T-helper 1 cell treated with Interleukin-12 subunit alpha and Interleukin-12 subunit beta and Interleukin-4 antibody, amounts not matched to agents 30 ng/mL and 1 ng/mL, for 36 hours (primary cell): Measurements from ENCODE around the gene PDE1C. TPM values are rescaled to one million over a fixed set of nuclear protein-coding genes. Genes with fewer than 3 reads are reported as not detected.

Experiments
- intact Hi-C: fragments of 100-400 bp; cut with micrococcal nuclease; formaldehyde crosslinking; loops from one replicate; pipeline ENCODE4 v1.15.1; 2024
- total RNA-seq: library from RNA; stranded (reverse); gene quantifications from 2 replicates; pipeline ENCODE4 v1.2.3, GENCODE V29; 2022

The PDE1C gene
- total RNA-seq, 1 donor from 2014 or later = not detected

DNA sequence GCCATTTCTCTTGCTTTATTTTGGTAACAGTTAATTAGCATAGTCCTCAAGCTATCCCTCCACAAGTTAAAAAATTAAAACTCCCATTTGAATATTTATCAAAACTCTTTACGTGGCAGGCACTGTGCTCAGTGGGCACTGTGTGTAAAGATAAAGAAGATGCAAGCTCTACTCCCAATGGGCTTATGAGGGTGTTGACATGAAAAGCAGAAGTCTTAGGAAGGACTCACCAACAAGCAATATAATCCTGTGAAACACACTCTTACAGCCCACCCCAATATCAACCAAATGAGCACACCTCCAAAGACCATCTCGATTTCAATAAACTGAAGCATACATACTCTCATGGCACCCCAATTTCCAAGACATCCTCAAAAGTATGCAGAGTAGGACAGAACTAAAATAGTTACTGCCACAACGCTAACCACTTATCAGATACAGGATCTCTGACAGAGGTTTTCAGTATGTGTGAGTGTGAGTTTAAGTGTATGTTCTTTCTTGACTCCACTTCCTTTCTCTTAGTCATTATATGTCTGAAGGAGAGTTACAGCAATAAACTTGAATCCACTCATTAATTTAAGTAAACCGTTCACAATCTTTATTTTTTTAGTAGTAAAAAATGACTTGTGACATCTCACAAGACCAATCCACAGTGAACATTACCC lies 120.0 kb downstream of the PDE1C start:
- intact Hi-C loops = no loop called here

- intact Hi-C loops = no loop called here
Measured at GRCh38 chr7:31948029-31948428, 122.2 kb downstream of the PDE1C start.

GRCh38 chr7:31940167-31940566 lies 130.0 kb downstream of the PDE1C start:
- intact Hi-C loops = no loop called here

- intact Hi-C loops = no loop called here
Measured at GRCh38 chr7:31939076-31939475, 131.1 kb downstream of the PDE1C start.

DNA sequence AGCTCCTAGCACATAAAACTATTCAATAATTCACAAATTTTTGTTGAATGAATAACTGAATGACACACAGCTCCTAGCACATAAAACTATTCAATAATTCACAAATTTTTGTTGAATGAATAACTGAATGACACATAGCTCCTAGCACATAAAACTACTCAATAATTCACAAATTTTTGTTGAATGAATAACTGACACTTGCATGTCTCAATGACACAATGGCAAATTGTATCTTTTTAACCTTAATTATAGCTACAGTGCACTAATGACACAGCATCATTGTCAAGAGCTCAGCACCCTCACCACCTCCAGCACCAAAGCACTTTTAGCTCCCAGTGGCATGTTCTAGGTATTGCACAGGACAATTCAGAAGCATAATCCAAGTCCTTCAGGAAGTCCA lies 131.6 kb downstream of the PDE1C start:
- intact Hi-C loops = no loop called here

DNA sequence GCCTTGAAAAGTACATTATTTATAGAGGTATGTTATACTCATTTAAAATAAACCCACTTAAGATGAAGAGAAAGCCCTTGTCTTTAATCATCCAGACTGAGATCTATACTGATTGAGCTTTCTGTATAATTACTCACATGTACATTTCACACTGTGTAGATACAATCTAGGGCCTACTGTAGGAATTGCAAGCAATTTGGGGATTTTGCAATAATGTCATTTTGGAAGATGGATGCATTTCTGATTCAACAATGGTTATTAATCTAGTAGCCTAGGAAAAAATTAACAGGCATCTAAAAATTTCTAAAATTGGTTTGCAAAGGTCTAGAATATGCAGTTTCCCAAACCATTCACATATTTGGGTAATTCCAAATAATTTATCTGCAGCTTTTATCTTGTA lies 132.2 kb downstream of the PDE1C start:
- intact Hi-C loops = no loop called here

DNA sequence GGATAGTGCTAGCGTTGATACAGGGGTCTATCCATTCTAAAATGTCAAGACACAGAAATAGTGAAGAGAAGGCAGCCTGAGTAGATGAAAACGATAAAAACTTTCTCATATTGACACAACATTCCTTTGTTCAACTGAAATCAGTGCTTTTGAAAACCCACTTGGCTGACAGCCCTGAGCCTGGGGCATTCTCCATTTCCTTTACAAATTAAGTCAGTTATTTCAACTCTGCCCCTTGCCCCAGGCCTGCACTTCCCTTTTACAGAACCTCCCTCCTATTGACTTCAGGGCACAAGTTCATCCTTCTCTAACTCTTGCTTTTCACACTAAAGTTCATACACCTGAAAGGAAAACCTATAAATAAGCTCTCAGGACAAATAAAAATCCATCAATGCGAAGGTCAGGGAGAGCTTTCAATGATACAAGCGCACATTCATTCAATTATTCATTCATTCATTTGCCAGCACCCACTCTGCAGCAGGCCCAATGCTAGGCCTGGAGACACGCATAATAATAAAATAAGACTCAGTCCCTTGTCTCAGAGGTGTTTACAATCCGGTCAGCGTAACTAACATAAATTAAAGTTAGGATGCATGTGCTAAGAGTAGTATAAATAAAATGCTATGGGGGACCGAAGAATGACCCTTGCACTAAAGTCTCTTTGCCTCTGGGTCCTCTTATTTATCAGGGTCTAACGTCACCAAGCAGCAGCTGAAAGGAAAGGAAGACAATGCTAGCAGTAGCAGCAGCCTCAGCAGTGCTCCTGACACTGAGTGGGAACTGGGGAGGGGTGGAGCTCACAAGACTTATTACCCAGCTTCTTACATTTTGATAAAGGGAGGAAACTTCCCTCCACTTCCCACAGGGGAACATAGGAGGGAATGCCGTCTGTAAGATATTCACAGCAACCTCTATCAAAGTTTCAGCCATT lies 134.8 kb downstream of the PDE1C start:
- intact Hi-C loops = no loop called here

GRCh38 chr7:31934551-31934950 lies 135.7 kb downstream of the PDE1C start:
- intact Hi-C loops = no loop called here

DNA sequence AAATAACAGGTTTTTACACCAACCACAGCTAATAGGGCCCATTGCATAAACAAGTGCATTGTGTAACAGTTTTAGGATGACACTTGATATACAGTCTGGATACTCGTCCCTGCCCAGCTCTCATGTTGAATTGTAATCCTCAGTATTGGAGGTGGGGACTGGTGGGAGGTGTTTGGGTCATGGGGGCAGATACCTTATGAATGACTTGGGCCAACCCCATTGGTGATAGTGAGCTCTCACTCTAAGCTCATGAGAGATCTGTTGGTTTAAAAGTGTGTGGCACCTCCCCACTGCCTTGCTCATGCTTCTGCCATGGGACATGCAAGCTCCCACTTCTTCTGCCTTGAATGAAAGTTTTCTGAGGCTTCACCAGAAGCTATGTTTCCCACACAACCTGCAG lies 136.7 kb downstream of the PDE1C start:
- intact Hi-C loops = no loop called here

GRCh38 chr7:31926991-31927584 lies 143.1 kb downstream of the PDE1C start:
- intact Hi-C loops = no loop called here

GRCh38 chr7:31925753-31926454 lies 144.3 kb downstream of the PDE1C start:
- intact Hi-C loops = no loop called here

DNA sequence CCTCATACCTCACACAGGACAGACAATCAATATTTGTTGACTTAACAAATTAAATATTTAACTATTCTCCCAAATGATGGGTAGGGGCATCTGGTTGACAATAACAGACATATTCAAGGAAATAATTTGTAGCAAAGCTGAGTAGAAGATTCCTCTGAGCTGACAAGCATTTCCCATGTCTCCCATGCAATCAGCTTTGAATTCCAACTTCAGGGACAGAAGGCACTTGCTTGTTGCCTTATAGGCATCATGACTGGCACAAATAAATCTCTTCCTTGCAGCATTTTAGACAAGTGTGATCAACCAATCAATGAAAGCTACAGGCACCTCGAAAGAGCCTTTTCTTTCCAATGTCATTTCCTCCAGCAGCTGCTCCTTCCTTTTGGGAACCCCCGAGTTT lies 146.0 kb downstream of the PDE1C start:
- intact Hi-C loops = no loop called here

- intact Hi-C loops = no loop called here
Measured at GRCh38 chr7:31922848-31923247, 147.4 kb downstream of the PDE1C start.

GRCh38 chr7:31921047-31921446 lies 149.2 kb downstream of the PDE1C start:
- intact Hi-C loops = no loop called here

- intact Hi-C loops = no loop called here
Measured at GRCh38 chr7:31919678-31920369, 150.4 kb downstream of the PDE1C start.

- intact Hi-C loops = no loop called here
Measured at GRCh38 chr7:31918706-31919393, 151.4 kb downstream of the PDE1C start.

GRCh38 chr7:31917256-31917655 lies 153.0 kb downstream of the PDE1C start:
- intact Hi-C loops = no loop called here

GRCh38 chr7:31910191-31910590 lies 160.0 kb downstream of the PDE1C start:
- intact Hi-C loops = no loop called here

DNA sequence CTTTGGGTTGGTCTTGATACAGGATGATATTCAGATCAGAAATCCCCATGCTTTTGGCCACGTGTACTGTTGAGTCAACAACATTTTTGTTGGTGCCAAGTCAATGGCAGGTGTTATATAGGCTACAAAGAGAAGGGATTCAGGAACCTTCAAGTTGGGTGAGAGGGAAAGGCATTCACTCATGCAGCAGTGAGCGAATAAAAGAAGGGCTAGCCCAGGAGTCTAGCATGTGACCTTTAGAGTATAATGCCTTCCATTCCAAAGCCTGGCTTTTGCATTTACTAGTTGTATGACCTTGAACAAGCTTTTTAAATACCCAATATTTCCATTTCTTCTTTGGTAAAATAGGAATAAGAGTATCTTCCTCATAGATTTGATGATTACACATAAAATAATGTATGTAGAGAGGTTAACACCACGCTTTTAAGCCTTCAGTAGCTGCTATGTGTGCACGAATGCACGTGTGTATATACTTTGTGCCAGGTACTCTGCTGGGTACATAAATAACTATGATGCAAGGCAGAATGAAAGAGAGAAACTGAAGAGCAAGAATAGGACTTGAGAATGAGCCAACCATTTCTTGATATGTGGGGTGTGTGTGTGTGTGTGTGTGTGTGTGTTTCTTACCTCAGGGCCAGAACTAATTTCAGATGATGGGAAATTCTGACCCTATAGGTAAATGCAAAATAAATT lies 163.6 kb downstream of the PDE1C start:
- intact Hi-C loops = no loop called here

DNA sequence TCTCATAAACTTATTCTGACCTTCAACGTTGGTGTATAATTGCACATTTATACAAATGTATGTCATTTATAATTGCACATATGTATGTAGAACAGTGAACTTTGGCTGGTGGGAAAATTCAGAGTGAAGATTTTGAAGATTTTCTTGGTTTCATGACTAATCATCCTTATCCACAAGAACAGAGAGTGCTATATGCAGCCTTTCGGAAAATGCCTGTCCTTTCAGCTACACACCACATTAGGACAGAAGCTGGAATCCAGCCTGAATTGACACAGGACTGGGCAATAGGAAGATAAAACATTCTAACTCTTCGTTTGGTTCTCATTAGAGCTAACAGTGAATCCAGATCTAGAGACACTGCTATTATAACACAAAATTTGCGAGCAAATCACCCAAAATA lies 166.2 kb downstream of the PDE1C start:
- intact Hi-C loops = no loop called here
